Activated CD8-positive, alpha-beta memory T cell treated with anti-CD3 and anti-CD28 coated beads, Interleukin-2, amount 50 U/mL, for 1 hour (primary cell): ENCODE data around the gene HLA-F.
A peak's percentile ranks its signal among the peaks of the same experiment; 100 is the strongest.

Experiments used
- DNase-seq: peaks from one replicate; pipeline ENCODE4 v3.0.0-alpha.2; 2020; ENCODE audit errors: extremely low read depth

Gene HLA-F

DNA sequence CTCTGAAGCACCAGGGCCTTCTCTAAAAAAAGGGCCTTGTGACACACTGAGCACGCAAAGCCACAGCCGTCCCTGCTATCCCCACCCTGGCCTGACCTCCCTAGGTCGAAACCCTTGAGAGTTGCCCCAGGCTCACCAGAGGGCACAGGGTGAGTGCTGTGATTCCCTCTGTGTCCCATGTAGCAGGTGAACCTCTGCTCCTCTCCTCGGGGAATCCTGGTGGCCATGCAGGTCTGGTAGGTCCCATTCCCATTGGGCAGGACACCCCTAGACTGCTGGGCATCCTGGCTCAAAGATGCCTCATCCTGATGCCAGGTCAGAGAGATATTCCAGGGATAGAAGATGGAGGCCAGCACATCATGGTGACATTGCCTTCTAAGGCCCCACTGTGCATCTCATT, 20.9 kb downstream of the HLA-F start:
- DNase-seq = no peak

DNA sequence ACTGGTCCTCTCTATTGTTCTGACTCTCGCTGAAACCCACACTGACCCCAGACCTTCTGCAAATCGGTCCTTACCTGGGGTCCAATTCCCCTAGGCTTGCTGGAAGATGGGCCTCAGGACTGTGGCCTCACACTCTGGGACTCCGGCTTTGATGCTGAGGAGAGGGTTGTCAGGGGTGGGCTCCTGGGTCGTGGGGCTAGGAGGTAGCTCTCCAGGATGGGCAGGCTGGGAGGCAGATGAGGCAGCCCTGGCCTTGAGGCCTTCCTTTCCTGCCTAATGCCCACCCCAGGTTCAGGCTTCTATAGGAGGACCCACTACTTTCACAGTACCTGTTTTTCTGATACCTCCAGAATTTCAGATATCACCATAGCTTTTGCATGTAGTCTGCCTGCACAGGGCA, 21.4 kb downstream of the HLA-F start:
- DNase-seq = no peak

DNA sequence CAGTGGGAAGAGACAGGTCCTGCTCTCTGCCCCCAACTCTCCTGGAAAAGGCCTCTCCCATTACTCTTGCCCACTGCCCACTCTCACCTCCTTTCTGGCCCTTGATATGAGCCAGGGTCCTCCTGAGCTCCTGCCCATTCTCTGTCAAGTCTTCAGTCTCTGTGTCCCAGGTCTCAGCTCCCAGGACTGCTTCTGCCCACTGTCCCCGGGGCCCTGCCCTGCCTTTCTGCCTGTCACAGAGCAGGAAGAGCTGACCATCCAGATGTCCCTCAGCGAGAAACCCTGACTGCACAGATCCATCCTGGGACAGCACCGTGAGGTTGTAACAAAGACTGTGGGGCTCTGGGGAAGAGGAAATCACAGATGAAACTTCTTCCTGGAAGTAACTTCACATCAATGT, 22.2 kb downstream of the HLA-F start:
- DNase-seq = no peak

DNA sequence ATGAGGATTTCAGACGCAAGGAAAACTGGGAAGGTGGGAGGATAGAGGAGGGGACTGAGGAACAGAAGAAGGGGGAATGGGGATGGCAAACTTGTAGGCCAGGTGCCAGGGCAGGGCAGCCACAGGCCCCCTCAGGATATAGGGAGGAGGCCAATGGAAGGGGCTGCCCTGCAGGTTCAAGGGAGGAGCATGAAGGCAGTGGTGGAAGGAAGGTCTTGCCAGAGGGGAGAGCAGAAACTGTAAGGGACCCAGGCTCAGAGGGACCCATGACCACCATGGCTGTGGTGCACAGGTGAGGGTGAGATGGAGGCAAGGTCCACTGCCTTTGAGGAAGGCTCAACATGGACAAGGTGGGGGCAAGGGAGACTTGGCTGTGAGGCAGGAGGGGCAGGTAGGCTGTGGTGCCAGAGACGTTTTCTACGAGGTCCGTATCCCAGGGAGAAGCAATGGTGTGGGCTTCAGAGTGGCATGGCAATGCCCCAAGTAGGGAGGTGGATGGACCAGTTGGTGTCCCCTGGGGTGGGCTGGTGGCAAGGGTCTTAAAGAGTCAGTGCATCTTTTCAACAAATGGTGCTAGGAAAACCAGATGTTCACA, 22.7 kb downstream of the HLA-F start:
- DNase-seq = no peak

DNA sequence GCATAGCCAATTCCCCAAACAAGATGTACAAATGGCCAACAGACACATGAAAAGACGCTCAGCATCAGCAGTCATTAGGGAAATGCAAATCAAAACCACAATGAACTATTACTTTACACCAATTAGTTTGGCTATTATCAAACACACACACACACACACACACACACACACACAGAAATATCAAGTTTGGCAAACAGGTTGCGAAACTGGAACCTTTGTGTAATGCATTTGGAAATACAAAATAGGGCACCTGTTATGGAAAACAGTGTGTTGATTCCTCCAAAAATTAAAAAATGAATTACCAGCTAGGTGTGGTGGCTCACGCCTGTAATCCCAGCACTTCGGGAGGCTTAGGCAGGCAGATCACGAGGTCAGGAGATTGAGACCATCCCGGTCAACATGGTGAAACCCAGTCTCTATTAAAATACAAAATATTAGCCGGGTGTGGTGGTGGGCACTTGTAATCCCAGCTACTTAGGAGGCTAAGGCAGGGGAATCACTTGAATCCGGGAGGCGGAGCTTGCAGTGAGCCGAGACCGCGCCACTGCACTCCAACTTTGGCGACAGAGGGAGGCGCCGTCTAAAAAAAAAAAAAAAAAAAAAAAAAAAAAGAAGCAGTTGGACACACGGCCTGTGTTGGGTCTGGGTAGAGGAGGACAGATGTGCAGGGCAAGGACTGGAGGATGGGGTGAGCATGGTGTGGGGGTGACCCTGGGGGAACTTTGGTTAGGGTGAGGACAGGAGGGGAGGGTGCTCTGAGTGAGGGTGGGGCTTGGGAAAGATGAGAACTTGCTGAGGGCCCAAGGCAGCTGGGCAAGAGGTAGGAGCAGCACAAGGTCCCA, 23.8 kb downstream of the HLA-F start:
- no peak for DNase-seq

DNA sequence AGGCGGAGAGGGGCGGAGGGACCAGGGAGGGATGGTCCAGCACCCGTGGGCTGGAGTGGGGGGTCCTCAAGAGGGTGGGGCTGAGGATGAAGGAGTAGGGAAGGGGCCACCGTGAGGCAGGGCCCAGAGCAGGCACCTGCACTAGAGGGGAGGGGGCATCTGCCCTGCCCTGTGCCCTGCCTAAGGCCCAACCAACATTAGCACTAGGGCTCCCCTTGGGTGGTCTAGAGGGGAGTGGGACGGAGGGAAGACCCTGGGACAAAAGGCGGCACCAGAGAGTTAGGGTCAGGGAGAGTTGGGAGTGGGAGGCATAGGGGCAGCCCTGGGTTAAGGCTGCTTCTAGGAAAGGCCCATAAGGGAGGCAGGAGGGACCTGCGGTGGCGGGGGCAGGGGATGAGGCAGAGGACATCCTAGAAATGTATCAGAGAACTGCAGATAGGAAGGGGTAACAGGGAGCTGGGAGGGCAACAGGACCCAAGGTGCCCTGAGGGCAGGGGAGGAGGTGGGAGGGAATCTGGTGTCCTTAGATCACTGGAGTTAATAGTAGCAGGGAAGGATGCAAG, 24.5 kb downstream of the HLA-F start:
- no peak for DNase-seq

DNA sequence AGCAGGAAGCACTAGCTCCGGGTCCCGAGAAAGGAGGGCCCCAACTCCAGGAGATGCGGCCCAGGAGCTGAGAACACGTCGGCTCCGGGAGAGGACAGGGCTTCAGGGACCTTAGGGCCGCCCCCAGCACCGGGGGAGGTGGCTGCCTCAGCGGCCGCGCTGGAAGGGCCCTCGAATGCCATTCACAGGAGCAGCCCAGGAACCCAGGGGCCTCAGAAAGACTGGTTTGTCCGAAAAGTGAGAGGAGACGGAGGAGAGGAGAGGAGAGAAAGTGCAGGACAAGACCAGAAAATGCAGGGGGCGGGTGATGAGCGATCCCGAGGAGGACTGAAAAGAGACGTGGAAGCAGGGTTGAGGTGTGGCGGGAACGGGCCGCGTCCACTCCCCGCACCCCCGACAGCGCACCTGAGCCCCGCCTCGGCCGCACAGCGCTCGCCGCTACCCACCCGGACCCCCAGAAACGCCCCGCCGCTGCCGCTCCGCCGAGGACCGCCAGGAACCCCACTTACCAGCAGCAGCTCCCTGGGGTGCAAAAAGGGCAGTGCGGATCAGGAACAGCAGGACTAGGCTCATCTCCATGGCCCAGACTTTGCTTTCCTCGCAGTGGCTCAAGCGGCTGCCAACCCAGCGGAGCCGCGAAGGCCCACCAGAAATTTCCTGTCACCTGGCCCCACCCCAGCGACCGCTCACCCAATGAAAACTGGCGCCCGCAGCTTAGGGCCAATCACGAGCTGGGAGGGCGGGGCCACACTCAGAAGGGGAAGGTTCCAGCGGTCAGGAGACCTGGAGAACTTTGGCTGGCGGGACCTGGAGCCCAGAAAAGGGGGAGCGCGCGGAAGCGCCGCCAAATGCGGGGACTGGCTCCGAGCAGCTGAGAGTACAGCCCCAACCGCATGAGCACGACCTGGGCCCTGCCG, 25.4 kb downstream of the HLA-F start:
- peak; percentile 60 for DNase-seq

DNA sequence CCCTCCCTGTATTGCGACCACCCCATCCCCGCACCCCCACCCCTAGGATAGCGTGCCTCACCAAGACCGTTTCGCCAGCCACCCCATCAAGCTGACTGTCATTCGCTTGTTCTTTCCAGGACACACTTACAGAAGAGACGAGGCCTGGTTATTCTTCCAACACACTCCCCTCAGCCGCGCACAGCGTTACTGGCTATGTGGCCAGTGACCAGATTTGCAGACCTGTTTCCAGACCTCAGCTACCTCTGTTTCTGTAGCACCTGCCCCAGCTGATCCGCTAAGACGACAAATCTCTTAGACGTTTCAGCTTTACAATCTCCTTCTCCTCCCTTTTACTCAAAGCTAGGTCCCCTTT, 26.1 kb downstream of the HLA-F start:
- no peak for DNase-seq

DNA sequence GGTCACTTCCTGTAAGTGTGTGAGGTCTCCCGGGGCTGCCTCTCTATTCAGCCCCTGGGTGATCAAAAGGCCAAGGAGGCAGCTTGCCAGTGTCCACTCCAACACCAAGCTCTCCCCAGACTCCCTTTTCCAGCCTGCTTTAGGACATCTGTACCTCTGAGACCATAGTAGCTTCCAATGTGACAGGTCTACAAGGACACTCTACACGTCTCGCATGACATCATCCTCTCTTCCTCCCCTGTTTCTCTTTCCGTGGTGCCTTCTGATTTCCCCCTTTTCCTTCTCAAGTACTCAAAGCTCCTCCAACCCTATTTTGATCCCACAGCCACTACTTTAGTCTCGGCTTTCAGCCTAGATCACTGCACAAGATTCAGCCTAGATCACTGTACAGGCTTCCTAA, 26.4 kb downstream of the HLA-F start:
- no peak for DNase-seq

DNA sequence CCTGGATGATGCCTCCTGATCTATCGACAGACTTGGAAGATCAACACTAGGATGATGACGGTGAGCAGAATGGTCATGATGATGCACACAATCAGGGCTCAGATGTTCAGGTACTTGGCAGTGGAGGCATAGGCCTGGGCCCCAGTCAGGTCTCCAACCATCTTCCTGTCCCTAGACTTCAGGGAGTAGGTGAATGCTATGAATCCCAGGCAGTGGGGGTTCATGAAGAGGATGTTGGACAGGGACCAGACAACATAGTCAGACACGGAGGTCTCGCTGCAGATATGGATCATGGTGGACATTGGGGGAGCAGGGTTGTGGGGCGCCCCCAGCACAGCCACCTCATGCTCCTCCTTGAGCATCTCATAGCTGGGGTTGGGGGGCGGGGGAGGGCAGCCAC, 27.5 kb downstream of the HLA-F start:
- no peak for DNase-seq

DNA sequence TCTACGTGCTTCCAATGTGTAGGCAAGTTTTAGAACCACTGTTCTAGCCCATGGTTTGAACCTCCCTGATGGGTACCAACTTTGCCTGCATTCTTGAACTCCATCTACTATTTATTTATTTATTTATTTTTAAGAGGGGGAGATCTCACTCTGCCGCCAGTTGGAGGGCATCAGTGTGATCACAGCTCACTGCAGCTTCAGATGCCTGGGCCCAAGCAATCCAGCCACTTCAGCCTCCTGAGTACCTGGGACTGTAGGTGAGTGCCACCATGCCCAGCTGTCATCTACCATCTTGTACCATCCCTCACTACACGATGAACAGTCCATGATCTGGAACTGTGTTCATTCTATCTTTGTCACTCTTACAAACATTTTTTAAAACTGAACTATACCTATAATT, 28.2 kb downstream of the HLA-F start:
- no peak for DNase-seq

DNA sequence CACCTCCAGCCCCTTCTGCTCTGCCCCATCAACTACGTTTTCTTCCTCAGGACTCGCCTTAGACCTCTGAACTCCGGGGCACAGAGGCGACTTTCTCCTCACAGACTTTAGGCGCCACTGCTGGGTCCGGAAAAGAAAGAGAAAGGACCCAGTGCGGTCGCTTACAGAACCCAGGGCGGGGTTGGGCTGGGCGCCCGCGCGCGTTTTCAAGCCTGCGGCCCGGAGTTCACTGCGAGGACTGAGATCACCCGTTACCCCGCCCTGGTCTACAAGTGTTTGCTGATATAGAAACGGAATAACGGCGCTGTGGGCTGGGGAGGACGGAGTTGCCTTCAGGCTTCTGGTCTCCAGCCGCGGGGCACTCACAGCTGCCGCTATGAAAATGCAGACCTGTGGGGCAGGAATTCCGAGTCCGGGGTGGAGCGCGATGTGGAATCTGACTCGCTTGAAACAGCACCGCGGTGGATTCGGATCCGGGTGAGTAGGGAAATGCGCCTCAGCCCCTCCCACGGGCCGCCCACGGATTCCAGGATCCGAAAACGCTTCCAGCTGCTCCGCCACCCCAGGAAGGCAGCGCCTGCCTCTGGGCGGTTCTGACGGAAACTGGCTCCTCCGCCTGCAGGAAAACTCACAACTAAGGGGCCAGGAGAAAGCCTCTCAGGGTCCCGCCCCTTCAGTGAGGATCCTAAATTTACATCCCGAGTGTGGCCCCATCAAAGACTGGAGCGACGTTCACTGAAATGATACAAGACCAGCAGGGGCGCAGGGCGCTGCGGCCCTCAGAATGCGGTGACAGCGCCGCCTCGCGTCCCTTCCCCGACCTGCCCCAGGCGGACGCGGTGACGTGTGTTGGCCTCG, 29.4 kb downstream of the HLA-F start:
- peak; percentile 31 for DNase-seq

DNA sequence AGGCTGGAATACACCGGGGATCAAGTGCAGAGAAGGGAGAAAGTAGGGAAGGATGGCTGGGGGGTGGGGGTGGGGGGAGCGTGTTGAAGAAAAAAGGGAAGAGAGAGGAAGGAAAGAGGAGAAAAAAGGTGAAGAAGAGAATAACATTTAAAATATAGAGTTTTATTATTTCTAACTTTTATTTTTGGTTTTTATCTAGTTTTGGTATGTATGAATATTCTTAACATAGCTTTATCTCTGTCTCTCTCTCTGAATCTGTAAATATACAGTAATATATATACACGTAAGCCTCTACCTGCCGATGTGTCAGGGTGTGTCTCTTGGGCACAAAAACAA, 30.0 kb downstream of the HLA-F start:
- DNase-seq = no peak

DNA sequence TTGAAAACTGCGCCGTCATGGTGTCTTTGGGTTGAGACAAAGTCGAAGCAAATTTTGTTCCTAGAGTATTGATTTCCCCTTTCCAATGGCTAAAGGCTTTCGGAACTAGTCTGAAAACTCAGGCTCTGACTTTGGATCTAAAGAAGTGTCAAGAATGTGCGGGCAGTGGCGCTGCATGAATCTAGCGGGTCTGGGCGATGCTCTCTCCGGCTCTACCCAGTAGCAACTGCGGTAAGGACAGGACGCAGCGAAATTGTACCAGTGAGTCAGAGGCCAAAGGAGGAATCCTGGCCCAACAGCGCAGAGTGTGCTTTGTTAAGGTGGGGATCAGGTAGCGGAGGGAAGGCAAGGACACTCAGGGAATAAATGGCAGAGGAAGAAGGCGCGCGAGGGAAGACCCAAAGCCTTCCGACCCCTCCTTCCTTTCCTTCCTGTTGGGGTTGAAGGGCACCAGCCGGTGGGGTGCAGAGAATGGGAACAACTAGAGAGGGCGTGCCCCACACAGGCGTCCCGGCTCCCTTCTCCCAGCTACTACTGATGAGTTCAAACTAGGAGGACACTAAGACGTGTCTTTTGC, 32.1 kb downstream of the HLA-F start:
- DNase-seq = no peak

DNA sequence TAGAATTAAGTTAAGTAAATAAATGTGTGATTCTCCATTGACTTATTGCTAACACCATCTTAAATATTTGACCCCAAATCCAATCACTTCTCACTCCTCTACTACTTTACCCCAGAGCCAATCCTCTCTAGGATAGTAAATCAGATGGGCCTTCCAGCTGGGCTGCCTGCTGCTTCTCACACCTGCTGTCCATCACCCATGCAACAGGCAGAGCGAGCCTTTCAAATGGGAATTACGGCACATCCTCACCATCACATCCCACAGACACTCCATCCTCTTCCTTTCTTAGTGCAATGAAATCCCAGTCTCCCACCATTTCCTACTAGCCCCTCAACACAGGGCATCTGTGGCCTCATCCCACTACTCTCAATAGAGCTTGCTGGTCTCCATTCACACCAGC, 34.0 kb downstream of the HLA-F start:
- DNase-seq = no peak

DNA sequence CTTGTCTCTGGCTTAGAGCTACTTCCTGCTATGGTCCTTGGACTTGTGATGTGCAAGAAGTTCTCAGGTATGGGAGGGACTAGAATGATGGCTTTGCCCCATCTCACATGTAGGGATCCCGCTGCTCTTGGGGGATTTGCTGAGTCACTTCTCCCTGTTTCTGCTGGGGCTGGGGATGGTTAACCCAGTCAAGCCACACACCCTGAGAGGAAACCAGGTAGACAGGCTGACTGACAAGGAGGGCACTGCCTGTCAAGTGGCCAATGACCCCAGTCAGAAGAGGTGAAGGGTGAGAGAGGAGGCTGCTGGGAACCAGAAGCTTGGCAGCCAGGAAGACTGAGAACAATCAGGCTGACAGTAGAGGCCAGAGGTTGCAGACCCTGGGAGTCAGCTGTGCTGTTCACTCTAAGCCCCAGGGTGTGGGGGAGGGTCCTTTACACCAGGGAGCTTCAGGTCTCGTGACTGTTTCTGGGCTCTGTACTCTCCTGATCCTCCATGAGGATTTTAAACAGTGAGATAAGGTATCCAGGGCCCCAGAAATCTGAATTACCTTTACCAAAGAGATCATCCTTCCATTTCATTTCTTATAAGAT, 34.6 kb downstream of the HLA-F start:
- DNase-seq = no peak

DNA sequence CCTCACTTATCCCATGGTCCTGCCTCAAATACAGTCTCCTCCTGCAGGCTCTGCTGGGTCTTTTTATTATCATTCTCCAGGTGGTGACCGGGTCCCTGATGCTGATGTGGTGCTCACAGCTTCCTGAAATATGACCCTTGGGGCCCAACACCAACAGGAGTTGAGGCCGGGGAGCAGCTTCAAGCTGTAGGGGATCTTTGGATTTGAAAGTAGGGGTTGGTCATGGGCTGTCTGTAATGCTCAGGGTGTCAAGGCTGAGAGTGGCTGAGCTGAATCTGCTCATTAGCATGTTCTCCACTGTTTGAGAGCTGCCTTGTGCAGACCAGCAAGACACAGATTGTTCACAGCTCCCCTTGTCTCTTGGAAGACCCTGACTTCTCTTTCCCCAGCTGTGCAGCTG, 35.5 kb downstream of the HLA-F start:
- no peak for DNase-seq

DNA sequence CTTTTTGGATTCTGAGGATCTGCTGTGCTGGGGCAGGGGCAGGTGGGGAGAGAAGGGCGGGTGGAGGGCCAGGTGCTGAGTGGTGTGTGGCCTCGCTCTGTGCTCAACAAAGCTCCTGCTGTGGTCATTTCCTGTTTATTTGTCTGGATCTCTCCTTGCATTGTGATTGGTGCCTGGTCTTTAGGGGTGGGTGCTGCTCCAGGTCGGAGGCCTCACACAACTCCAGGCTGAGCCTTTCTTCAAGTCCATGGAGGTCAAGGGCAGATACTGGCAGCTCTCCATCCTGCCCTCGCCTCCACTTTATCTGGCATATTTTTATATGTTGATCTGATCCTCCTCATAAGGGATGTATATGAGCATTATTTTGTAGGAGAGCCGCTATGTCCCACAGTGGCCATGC, 36.2 kb downstream of the HLA-F start:
- no peak for DNase-seq

DNA sequence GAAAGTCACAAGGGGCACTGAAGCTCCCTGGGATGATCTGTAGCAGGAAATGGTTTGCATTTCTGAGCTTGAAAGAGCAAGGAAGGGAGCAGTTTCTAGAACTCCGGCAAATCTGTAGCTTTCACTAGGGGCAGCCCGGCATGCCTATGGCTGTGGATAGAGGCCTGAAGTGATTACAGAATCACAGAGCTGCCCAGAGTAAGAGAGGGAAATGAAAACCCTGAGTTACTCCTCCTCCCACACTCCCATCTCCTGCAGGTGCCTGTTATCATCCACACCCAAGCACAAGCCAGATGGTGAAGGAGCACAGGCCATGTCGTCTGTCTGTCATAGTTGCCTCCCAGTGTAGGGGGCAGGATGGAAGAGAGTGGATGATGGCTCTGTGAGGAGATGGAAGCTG, 37.1 kb downstream of the HLA-F start:
- DNase-seq = no peak

DNA sequence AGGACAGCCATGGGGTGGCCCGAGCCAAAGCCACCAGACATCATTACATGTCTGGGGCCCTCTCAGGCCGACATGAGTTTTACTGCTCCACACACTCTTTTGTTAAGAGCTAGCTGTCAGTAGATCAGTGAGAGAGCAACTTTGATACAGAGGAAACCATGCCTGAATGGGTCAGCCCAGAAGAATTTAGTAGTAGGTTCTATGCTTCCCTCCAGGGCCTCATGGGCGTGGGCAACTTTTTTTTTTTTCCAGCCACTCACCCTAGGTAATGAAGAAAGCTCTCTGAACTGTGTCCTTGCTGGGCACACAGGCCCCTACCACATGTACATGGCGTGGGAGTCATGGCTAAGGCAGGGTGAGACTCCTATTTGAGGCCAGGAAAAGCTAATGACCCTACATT, 38.8 kb downstream of the HLA-F start:
- no peak for DNase-seq

DNA sequence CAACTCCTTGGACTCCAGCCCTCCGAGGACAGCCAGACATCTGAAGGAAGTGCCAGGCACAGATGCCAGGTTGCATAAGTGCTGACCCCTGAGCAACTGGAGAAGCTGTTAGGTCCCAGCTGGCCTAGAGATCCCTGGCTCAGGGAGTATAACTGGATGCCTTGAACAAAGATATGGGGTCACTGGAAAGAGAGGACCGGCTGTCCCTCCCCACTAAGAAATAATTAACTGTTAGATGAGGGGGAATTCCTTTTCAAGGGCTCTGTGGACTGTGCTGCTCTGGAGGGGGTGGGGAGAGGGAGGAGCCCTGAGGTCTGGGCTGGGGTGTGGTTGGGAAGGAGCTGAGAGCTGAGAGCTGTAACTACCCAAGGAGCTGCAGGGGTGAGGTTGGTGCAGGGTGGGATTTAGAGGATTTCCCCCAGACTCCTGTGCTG, 39.6 kb downstream of the HLA-F start:
- DNase-seq = no peak
